ENCODE data around the gene REEP1.

Gene REEP1

GRCh38 chr2:86372133-86372532 is 34.7 kb upstream of the REEP1 start:
- no peak overlapping the region for H3K4me3 ChIP-seq (ENCODE audit: low read depth, low read length)
- TF ChIP-seq CTCF (IDR thresholded peaks at IDR 0.05; ENCODE audit: low read depth, low read length) = no peak

GRCh38 chr2:86371527-86371926 is 34.1 kb upstream of the REEP1 start:
- no peak for TF ChIP-seq CTCF (IDR thresholded peaks at IDR 0.05; ENCODE audit: low read depth, low read length)
- no peak overlapping the region for H3K4me3 ChIP-seq (ENCODE audit: low read depth, low read length)

GRCh38 chr2:86370579-86370978 is 33.2 kb upstream of the REEP1 start:
- no peak for TF ChIP-seq CTCF (IDR thresholded peaks at IDR 0.05; ENCODE audit: low read depth, low read length)
- no peak overlapping the region for H3K4me3 ChIP-seq (ENCODE audit: low read depth, low read length)

- peak; percentile 62 for TF ChIP-seq CTCF (IDR thresholded peaks at IDR 0.05; ENCODE audit: low read depth, low read length)
- H3K4me3 ChIP-seq (ENCODE audit: low read depth, low read length) = no peak overlapping the region
These were observed 30.9 kb upstream of the REEP1 start for GRCh38 chr2:86368161-86368824.

GRCh38 chr2:86367499-86367777 is 30.0 kb upstream of the REEP1 start:
- no peak for TF ChIP-seq CTCF (IDR thresholded peaks at IDR 0.05; ENCODE audit: low read depth, low read length)
- no peak overlapping the region for H3K4me3 ChIP-seq (ENCODE audit: low read depth, low read length)

- TF ChIP-seq CTCF (IDR thresholded peaks at IDR 0.05; ENCODE audit: low read depth, low read length) = no peak
- H3K4me3 ChIP-seq (ENCODE audit: low read depth, low read length) = no peak overlapping the region
These were observed 29.4 kb upstream of the REEP1 start for GRCh38 chr2:86366651-86367498.

GRCh38 chr2:86364894-86365293 is 27.5 kb upstream of the REEP1 start:
- no peak overlapping the region for H3K4me3 ChIP-seq (ENCODE audit: low read depth, low read length)
- TF ChIP-seq CTCF (IDR thresholded peaks at IDR 0.05; ENCODE audit: low read depth, low read length) = no peak

Data from WI38 (cell line).